Hematopoietic multipotent progenitor cell (in vitro differentiated cells): ENCODE measurements around the gene EIF4E. TPM values are rescaled to one million over a fixed set of nuclear protein-coding genes. Genes with fewer than 3 reads are reported as not detected.

Experiments used
- DNase-seq, 3 donors: peaks; one replicate each; pipeline ENCODE4 v3.0.0-alpha.2; 2011 to 2015; ENCODE audit warnings: low read depth in 2 of 3, low spot score in 2 of 3
- total RNA-seq: library from RNA; depleted of rRNA; stranded (reverse); fragments of >200 nt; gene quantifications from one replicate; pipeline ENCODE4 v1.2.3, GENCODE V29; 2012

Gene EIF4E, protein sequence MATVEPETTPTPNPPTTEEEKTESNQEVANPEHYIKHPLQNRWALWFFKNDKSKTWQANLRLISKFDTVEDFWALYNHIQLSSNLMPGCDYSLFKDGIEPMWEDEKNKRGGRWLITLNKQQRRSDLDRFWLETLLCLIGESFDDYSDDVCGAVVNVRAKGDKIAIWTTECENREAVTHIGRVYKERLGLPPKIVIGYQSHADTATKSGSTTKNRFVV
- total RNA-seq: 45.0 TPM

DNA sequence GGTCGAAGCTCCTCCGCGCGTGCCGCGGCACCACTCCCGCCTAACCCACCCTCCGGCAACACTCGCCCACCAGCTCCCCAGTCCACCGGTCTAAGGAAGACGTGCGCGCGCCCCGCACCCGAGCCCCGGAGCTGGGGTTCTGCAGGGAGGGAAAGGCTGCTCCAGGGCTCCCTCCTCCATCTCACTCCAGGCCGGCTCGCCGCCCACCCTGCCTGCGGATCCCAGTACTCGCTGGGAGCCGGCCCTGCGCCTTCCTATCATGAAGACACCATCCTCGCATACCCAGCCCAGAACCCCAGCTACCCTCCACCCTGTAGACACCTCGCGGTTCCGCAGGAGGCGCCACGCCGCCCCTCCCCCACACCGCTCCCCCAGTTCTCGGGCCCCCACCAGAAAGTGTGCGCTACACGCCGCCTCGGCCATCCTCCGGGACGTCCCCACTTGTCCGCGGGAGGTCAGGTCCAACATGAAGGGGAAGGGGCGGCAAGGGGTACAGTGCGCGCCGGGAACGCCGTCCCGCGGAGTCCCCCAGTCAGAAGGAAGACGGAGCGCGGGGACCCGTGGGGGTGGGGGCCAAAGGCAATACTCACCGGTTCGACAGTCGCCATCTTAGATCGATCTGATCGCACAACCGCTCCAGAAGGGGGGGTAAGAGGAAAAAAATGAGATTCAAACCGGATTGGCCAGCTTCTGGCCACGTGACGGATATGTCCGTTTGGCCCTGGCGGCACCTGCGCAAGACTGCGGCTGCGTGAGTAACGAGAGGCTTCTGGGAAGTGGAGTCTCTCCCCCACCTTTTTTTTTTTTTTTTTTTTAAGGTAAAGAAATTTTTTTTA, at the start of gene EIF4E:
Gene EIF4E (minus strand): TSS at position 629 of the 836 bp plus-strand sequence. CDS start 21 bp downstream, at position 608.
- peak; percentile 90 to 99 (median 99) for DNase-seq

- DNase-seq: no peak
These were observed 48.6 kb upstream of the EIF4E start for GRCh38 chr4:98977557-98977956.

DNA sequence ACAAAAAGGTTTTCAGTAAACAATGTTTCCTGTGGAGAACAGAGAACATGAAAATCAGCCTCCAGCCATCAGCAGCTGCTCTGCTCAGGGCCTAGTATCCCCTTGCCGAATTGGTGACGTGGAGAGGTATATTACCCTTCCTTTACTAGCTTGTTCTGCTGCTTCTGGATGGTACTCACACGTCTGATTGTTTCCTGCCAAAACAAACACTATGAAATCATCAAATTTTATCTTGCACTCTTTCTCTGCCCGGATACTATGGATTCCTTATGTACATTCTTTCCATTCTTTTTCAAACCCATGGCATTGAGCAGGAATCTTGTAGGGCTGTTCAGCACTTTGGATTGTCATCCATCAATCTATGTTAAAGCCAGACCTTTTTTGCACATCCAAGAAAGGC, 47.8 kb upstream of the EIF4E start:
- no peak for DNase-seq

DNA sequence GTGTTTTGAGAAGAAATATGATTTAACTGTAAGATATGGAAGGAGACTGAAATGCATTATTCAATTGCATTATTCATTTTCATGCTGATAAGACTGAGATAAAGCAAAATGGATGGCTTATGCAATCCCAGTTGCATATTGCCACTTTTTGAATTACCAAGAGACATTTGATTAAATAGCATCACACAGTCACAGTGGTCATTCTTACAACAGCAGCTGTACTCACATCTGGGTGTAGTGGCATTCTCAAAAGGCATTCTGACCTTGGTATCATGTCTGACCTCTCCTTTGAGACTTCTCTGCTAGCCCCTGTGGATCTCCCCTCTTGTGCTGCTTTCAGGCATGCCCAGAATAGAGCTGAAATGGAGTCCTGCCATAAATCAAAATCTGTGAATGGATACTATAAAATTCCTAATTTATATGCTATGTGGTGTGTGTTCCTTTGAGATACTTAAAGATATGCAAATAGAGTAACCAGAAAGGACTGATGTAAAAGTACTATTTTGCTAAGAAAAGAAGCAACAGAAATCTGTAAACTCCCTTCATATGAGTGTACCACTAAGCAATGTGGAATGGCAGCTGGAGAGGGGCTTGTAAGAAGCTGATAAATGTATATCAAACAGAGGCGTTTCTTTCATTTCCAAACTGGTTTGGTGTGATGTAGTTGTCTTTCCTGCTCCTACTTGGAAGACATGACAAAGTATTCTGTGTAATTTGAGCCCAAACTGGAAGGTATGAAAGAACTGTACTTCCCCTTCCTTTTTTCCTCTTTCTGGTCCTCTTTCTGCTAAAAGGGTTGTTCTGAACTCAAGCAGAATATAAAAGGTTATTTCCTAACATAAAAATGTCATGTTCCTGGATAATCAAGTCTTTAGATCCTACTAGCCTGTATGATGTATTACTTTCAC, 41.2 kb upstream of the EIF4E start:
- DNase-seq: no peak

DNA sequence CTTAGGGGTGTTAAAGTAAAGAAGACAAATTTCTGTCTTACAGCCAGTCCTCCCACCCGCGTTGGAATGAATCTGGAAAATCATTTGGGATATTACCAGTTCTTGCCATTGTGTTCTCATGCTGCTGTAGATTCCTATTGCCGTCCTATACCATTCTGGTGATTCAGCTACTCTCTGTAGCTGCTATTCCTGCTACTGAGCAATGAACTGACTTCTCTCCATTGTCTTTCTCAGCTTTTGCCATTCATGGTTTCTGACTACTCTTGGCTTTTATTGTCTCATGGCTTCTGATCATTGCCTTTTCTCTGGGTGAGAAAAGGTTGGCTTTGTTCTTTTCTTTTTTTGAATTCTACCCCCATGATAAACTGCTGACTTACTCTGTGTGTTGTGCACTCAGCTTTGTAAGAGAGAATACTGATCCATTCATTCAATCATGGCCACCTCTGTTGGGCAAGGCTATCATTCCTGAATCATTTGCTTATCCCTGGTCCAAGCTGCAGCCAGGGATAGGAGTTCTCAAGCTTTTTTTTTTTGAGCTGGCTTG, 38.9 kb upstream of the EIF4E start:
- no peak for DNase-seq

DNA sequence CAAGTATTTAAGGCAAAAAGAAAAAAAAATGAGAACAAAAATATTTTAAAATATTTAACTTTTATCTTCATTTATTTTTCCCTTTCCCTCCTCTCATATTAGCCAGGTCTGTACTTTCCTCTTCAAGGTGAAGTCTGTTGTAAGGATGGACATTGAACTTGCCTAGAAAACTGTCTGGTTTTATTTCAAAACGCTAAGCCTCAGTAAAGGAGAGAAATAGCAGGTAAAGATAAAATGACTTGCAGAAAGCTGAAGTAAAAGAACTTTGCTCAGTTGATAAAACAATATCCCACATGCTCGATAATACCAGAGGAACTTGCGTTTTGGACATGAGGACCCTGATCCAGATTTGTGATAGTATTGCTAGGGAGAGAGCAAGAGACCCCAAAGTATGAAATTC, 38.0 kb upstream of the EIF4E start:
- no peak for DNase-seq

GRCh38 chr4:98963538-98964433, 34.9 kb upstream of the EIF4E start:
- DNase-seq: no peak

DNA sequence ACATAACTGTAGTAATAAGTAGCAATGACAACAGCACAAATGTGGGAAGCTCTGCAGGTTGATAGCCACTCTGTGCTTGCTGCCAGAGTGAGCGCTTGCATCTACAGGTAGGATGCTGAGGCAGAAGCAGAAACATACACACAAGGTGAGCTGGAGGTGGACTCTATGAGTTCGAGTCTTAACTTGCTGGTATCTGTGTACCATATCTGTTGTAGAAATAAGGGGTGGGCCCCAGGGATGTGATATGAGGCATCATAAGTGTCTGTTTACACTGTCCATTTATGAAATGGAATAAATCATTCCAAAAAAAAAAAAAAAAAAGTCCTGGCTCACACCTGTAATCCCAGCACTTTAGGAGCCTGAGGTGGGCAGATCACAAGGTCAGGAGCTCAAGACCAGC, 32.8 kb upstream of the EIF4E start:
- DNase-seq: no peak

DNA sequence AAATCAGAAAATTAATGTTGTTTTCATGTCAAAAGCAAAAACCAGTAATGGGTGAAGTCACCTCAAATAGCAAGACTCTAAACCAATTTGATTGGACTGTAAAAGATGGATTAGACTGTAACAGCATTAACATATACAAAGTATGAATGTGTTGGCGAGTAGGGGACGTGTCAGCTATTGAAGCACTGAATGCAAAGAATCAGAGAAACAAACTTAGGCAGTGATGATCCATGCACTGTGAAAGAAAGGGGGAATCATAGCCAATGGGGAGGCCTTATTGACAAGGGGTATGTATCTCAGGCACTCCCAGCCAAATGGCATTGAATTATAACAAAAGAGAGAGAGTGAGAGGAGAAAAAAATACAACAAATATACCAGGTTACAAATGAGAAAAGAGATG, 30.5 kb upstream of the EIF4E start:
- DNase-seq: no peak

- no peak for DNase-seq
These were observed 29.1 kb upstream of the EIF4E start for GRCh38 chr4:98958065-98958464.

GRCh38 chr4:98955229-98955628, 26.3 kb upstream of the EIF4E start:
- no peak for DNase-seq

- DNase-seq: no peak
These were observed 22.8 kb upstream of the EIF4E start for GRCh38 chr4:98951710-98952109.

DNA sequence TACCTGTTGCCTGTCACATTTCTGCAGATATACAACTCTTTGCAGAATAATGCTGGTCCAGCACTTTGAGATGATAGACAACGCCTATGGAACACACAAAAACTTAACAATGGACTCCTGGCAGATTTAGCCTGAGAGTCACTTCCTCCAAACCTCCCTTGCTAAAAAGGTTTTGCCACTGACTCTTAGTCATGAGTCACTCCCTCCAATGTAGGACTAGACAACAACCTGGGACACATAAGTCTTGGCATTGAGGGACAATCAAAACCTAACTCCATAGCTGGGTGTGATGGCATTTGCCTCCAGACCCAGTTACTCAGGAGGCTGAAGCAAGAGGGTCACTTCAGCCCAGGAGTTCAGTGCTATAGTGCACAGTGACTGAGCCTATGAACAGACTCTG, 22.0 kb upstream of the EIF4E start:
- no peak for DNase-seq

DNA sequence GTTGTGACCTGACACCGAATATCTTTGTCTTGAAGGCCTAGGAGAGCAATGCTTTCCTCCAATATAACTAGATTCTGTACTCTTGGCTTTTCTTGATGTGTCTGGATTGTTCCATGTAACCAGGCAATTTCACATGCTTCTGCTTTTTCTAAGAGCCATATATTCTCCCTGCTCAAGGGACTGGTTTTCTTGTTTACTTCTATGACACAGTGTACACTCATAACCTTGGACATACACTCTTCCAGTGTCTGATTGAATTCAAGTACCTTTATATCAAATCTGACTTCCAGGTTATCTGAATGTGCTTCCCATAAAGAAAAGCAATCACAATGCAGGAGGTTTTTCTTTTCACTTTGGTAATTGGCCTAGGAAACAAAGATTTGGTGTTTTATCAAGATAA, 17.4 kb upstream of the EIF4E start:
- DNase-seq: no peak

- no peak for DNase-seq
These were observed 16.4 kb upstream of the EIF4E start for GRCh38 chr4:98945297-98945850.

DNA sequence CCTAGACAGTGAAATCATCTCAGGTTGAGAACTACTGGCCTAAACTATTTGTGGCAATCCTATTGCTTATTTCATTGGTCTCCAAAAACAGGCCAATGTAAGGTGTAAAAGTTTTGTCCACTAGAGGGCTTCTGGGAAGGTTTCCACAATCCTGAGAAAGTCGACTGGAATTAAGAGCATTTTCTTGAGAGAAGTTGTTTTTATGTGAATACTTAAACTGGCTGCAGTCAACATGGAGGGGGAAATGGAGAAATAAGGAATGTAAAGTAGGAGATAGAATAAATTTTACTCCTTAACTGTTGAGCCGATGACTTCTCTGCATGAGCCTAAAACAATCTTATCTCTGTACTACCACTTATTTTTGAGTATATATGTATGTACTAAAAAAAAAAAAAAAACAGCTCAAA, 11.0 kb upstream of the EIF4E start:
- DNase-seq: peak in 2 of 3 donors; percentile 31 to 57

- no peak for DNase-seq
These were observed 10.5 kb upstream of the EIF4E start for GRCh38 chr4:98939438-98939837.

GRCh38 chr4:98937986-98938720, 9.2 kb upstream of the EIF4E start:
- DNase-seq: no peak

DNA sequence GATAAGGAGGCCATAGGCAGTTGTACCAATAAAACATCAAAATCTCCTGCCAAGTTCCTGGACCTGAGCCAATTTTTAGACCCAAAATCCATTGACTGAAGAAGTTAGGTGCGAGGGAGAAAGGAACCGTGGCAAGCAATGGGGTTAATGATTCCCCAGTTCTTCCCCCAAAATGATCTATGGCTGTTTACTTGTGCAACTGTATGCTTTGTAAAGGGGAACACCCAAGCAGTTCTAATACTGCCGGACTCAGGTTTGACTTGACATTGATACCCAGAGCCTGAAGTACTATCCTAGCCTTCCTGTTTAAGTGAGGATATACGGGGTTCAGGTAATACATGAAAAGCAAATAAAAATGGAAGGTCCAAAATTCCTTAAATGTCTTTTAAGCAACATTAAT, 6.7 kb upstream of the EIF4E start:
- DNase-seq: no peak
